Activated CD8-positive, alpha-beta memory T cell treated with anti-CD3 and anti-CD28 coated beads for 1 hour (primary cell): ENCODE data around the gene NPHP4.

Experiments
- DNase-seq, 2 donors: peaks; one replicate each; pipeline ENCODE4 v3.0.0-alpha.2; 2020; ENCODE audit warnings: low read depth in 1 of 2; ENCODE audit errors: extremely low read depth in 1 of 2

NPHP4 gene

DNA sequence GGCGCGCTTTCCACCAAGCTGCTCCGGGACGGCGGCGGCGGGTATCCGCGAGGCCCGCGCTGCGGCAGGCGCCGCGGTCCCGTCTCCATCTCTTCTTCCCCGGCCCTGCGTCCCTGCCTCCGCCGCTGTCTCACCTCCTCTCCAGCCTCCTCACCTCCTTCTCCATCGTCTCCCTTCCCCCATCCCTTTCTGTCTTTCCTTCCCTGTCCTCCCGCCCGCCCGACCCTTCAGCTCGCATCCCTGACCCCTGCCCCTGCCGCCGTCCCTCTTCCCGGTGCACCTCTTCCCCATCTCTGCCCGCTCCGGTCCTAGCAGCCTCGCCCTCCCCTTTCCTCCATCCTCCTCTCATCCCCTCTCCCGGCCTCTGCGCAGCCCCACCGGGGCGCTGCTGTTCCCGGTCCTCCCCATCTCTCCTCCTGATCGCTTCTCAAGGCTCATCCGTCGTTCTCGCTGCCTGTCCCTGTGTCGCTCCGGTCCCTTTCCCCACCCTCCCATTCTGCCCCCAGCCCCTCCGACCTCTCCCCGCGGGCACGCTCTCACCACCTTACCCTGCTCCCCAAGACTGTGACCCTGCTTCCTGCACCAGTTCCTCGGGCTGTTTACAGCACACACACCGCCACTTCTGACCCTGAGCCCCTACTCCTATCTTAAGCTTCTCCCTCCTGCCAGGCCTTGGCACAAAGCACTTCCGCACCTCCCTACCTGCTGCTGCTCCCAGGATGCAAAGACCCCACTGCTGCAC lies 760 bp upstream of the NPHP4 start:
- DNase-seq: no peak

DNA sequence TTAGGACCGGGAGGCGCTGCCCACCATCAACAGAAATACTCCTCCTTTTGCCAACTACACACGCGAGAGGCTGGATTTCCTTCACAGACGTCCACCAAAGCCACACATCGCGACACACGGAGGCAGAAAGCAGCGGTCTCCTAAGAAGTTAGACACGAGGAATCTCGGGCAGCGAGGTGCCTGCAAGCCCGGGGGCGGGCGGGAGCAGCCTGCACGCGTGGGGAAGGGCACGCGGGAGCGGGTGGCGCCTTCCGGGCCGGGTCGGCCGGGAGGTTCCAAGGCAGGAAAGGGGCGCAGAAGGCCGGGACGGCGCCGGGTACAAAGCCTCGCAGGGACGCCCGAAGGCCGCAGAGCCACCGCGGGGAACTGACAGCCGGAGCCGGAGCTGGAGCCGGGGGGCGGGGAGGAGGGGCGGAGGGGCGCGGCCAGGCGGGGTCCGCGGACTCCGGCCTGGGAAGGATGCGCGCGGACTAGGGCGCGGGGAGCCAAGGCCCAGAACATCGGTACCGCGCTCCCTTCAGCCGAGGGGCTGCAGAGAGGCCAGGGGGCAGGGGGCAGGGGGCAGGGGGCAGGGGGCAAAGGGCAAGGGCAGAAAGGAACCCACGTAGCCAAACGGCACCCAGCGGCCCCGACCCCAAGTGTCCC lies 722 bp downstream of the NPHP4 start:
- peak in 1 of 2 donors; percentile 31 for DNase-seq

DNA sequence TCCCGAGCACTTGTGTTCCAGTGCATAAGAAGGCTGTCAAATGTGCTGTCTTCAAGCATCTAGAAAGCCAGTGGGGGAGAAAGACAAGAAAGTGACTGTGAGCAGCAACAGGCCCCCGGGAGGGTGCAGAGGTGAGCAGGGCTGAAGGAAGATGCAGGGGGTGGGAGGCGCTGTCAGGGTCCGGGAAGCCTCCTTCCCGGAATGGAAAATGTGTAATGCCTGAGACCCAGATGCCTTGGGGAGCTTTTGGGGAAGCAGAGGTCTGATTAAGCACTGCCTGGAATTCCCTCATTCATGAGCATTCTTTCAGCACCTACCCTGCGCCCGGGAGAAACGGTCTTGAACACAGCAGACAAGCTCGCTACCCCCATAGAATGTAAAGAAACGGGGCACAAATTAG lies 1.3 kb downstream of the NPHP4 start:
- DNase-seq: no peak

DNA sequence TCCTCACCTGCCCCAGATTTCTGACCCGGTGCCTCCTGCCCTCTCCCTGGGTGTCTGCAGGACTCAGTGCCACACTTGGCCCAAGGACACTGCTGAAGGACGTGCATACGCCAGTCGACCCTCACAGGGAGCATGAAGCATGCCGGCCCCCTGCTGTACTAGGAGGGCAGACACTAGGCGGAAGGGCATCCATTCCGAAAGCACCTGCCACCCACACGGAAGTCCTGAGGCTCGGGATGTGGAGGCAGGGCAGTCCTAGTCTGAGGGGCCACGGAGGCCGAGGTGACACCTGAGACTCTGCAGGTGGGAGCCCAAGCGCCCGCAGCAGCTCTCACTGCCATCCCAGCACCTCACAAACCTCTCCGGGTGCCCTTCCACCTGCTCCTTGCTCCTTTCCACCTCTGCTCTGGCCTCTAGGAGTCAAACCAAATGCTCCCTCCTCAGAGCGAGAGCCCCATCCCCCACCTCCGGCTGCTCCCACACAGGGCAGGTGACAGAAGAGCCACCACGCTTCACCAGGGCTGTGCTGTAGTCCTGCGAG lies 2.4 kb downstream of the NPHP4 start:
- no peak for DNase-seq

DNA sequence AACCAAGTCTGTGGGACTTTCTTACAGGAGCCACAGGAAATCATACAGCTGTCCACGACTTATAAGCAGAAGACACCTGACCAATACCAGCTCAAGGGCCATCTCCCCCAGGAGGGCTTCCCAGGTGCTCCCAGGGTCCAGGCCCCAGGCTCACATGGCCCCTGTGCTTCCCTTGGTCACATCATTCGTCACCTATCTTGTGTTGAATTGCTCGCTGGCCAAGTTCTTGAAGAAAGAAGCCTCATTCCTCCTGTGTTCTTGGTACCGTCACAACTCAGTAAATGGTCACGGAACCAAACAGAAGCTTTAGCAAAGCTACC lies 3.0 kb downstream of the NPHP4 start:
- no peak for DNase-seq

DNA sequence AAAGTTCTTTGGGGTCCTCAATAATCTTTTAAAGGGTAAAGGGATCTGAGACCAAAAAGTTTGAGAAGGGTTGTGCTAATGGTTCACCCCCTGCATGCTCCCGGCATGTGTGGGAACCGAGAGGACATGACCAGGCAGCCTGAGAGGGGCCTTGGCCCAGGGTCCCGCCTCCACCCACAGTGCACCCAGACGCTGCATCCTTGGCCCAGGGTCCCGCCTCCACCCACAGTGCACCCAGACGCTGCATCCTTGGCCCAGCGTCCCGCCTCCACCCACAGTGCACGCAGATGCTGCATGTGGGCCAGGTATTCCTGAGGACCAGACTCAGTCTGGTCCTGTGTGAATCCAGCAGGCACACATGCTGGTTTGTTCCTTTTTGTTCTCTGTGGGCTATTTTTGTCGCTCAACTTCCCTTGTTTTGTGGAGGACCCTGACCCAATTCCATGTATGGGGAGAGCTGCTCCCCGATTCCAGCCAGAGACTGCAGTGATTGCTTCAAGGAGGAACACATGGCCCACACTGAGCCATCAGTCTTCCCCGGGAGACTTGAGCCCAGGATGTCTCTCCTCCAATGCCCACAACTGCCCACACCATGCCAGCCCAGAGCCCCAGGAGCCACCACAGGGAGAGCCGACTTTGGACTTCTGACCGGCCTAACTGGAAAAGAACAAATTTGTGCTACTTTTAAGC lies 3.5 kb downstream of the NPHP4 start:
- no peak for DNase-seq

DNA sequence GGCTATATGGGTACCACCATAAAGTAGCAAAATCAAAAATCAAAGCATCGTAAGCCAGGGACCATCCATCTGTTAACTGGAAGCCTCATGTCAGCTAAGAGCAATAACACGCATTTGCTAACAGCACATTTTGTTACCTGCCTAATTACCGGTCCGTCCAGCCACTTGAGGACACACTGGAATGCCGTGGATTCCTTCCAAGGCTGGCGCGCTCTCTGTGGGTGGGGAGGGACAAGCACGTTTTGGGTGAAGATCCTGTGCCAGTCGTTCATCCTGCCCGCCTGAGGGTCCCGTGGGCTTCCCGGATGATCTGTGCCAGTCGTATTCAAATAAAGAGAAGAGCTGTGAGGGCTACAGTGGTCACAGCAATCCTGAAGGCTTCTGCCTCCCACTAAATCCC lies 6.2 kb downstream of the NPHP4 start:
- DNase-seq: no peak

DNA sequence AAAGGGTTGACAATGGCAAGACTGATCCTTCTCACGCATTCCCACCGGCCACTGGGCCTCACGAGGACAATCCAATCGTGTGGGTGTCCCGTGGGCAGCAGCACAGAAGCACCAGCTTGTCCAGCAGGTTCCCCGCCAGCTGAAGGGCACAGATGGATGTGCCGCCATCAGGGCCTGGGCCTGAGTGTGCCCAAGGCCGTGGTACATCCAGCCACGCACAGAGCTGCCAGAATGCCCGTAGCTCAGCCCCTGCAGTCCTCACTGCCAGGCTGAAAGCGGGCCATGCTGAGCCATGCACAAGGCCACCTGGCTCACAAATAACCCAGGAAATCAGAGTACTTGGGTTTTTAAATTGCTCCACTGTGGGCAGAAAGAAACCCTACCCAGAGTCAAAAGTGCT lies 7.0 kb downstream of the NPHP4 start:
- no peak for DNase-seq

DNA sequence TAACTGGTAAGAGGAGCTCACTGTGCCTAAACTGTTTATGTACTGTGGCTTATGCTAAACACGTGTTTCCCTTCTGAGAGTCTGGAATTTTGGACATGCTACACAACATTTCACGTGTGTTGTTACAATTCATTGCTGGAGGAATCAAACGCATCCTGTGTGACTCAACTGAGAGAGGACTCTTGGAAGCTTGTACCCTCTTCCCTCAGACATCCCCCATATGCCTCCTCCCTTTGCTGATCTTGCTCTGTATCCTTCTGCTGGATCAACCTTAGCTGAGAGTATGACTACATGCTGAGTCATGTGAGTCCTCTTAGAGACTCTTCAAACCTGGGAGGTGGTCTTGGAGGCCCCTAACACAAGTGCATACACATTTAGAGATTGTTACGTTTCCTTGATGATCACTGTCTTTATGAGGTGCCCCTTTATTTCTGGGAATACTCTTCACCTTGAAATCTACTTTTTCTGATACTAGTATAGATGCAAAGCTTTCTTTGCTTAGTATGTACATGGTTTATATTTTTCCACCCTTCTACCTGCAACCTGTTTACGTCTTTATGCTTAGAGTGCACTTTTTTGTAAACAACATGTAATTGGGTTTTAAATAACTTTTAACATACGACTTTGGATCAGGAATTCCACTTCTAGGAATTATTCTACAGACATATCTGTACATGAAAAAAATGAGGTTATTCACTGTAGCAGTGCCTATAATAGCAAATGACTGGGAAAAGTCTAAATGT lies 8.7 kb downstream of the NPHP4 start:
- DNase-seq: no peak

DNA sequence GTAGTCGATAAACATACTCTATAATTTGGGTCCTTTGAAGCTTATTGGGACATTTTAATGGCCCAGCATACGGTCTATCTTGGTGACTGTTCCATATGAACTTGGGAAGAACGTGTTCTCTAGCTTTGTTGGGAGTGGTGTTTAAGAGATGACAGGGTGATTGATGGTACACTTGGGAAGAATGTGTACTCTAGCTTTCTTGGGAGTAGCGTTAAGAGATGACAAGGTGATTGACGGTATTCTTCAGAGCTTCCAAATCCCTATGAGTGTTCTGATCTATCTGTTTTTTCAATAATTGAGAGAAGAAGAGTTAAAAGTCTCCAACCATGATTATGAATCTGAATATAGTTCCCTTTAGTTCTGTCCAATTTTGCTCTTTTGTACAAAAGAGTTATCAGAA lies 9.4 kb downstream of the NPHP4 start:
- no peak for DNase-seq

DNA sequence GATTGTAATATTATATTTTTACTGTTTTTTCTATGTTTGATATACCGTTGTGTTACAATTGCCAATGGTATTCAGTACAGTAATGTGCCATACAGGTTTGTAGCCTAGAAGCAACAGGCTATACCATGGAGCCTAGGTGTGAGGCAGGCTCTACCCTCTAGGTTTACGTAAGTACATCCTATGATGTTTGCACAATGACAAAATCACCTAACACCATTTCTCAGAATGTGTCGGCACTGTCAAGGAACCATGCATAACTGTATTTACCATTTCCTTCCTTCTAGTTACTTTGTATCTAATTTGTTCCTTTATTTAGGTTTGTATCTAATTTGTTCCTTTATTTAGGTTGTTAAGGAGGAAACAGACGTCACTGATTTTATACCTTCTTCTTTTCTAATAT lies 9.9 kb downstream of the NPHP4 start:
- DNase-seq: no peak

DNA sequence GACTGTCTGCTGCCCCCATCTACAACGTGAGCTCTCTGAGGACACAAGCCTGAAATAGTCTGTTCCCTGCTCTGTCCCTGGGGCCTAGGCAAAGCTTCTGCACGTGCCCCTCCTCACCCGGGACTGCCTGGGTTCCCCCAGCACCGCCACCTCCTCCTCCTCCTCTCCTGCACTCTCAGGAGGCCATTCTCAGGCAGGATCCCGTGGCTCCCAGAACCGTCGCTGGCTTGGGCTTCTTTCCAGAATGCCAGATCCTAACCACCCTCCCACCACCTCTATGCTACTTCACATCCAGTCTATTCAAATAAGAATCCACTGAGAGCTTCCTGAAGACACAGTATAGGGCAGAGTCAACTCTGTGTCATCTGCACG lies 11.2 kb downstream of the NPHP4 start:
- DNase-seq: no peak

DNA sequence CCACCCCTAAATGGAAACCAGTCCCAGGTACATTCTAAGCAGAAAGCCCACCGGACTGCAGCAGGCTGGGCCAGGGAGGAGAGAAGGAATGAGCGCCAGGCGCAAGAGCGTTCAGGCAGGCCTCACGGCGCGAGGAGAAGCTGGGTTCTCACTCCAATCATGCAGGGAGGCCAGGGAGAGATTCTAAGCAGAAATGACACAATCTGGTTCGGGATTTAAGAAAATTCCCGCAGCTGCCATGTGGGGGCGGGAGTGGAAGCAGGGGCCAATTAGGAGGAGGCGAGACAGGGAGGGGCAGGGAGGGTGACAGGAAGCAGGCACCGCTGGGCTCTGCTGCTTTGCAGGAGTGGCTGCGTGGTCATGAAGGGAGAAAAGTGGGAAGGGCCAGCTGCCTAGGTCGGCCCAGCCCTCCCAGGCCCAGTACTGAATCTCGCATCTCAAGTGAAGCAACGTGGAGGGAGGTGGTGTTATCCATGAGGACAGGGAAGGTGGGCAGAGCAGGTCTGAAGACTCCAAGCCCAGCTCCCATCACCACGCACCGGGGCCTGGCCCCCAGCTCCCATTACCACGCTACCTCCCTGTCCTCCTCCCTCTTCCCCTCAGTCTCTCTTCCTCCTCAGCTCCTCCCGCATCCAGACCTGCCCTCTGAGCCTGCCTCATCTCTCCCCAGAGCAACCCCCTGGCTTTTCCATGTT lies 11.8 kb downstream of the NPHP4 start:
- DNase-seq: no peak

DNA sequence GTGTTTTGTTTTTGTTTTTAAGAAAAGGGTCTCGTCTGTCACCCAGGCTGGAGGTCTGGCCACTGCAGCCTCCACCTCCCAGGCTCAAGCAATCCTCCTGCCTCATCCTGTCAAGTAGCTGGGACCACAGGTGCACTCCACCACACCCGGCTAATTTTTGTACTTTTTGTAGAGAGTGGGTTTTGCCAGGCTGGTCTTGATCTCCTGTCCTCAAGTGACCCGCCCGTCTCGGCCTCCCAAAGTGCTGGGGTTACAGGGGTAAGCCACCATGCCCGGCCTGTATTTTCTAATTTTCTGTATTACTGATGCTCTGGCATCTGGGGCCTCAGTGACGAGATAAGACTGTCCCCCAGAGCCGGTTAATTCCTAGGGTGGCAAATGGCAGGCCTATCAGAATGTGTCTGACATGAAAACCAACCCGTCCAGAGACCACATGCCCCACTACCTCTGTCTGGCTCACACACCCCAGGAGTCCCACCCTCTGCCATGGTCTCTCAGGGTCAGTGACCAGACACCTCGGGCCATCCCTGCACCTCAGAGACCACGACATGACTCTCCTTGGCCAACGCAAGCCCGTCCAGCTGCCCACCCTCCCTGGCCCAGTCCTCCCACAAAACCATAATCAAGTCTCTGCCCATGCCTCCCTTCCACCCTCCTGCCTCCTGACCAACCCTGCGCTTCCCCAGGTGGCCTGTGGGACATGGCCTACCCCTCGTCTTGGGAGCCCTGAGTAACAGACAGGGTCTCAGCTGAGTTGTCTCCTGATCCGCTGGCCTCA lies 12.5 kb downstream of the NPHP4 start:
- no peak for DNase-seq

DNA sequence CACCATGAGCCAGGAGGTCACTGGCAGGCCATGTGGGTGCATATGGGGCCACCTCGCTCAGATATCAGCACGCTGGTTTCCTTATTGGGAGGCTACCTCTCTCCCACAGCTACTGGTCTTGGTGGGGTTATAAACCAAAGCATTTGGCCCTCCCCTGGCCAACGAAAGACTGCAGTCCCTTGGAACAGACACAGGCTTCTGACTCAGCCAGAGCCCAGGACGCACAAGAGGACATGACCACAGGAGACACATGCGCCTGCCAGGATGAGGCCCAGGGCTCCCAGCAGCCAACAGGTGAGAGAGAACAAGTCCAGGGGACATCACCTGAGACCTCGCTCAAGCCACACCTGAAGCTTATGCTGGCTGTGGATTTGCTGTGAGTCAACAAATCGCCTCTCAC lies 13.8 kb downstream of the NPHP4 start:
- no peak for DNase-seq

DNA sequence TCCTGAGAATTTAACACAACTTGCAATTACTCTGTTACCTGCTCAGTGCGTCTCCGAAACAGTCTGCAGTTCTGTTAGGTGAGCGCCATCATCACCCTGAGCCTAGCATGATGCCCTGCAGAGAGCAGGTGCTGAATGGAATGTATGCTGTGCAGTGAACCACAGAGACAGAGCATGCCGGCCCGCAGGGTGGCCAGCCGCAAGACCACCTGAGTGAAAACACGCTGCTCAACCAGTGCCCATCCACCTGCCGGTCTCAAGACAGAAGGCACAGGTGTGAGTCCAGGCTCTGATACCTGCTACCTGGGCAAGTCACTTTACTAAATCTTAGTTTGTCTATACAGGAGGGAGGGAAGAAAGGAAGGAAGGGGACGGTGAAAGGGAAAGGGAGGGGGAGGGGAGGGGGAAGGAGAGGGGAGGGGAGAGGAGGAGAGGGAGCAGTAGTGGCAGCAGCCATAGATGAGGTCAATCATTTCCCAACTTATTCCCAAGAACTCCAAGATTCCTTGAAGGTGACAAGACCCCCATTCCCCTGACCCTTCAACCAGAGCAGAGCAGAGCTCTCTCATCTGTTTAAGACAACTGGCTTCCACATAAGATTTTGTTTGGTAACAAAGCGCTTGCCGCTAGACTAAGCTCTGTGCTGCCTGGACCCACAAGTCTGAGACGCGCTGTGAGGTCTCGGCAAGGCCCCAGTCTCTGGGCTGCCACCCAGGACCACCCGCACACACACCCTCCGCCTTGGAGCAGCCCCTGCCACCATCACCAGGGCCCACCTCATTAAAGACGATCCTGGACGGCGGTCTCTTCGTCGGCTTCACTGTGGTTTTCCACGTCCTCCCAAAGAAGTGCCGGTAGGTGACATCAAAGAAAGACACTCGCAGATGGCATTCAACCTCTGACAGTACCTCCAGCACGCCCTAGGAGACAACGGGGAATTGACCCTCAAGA lies 14.5 kb downstream of the NPHP4 start:
- DNase-seq: no peak

DNA sequence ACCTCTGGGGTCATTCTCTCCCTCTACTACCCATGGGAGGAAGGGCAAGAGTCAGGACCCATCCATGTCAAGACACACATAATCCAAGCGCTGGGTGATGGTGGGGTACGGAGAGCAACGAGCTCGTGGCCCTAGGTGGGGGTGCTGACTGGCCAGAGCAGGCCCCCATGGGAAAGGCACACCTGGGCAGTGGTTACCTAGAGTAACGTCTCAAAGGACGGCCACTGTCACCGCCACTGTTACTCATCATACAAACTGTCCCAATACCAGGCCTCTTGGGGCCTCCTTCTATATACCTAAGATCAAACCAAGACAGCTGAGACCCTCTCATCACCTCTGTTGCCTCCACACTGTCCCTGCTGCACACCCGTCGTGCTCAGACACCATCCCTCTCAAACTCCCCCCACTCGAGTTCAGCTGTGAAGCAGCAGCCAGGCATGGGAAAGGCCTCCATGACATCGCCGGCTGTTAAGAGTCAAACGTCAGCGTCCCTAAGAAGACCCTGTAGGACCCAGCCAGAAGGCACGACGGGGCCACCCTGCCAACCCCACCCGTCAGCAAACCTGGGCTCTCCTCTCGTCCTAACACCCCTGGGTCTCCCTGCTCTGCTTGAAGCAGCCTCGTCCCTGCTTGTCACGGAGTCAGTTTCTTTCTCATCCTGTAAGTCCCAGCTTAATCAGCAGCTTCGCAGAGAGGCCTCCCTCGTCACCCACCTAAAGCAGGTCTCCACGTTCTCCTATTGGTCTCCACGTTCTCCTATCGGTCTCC lies 15.3 kb downstream of the NPHP4 start:
- DNase-seq: no peak

DNA sequence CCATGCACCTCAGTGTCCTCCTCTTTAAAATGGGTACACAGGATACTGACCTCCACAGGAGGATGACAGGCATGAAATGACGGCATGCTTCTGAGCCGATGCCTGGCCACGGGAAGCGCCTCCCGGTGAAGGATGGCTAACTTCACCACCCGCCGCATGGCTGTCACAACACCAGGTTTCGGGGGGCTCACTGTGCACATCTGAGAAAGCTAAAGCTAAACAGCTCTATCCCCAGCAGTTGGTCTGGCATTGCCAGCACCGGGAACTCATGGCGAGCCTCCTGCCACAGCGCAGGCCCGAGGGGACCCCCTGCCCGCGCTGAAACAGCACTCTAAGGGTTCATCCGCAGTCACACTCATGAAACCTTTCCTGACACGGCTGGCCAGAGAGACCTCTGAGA lies 16.0 kb downstream of the NPHP4 start:
- DNase-seq: no peak
